ENCODE data around the gene ATE1. TPM values are rescaled to one million over a fixed set of nuclear protein-coding genes. Genes with fewer than 3 reads are reported as not detected.
"Not testable (repeated sequence)": the region's sequence is repeated elsewhere in the genome, so short reads cannot be mapped to it uniquely, and the experiment has no call there.

ATE1 gene
- total RNA-seq, 2 experiments from 2014 or later: 26.6 to 28.1 TPM

DNA sequence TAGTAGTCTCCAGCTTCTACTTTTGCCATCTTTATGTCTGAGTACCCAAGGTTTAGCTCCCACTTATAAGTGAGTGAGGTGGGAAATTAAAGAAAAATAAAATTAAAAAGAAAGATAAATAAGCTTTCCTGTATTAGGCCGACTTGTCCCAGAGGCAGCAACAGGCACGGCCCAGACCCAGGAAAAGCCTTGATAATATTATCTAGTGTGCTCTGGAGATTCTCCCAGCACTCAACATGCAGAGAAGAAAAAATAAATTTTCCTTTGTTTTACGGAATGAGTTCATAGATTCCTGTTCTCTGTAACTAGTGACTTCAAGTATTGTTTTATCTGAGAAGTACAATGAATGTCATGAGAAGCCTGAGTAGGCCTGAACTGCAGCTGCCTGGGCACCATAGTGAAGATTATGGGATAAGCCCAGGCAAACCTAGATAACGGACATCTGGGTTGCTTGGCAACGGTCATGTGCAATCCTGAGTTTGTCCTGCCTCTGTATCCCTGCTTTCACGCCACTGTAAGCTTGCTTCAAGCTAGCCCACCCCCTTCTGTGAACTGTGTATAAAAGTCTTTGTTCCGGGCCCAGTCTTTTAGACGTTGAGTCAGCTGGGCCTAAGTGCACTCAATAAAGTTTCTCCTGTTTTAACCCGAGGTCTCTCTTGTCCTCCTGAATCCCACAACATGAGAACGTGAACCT lies 6.4 kb downstream of the ATE1 start:
- Mint-ChIP-seq H3K27me3 (no peaks in the 10 kb centered on the region), H3K9me3 (ENCODE audit: low read depth) (no peaks in the 10 kb centered on the region), H3K36me3 (peaks cover 23% of the 10 kb centered on the region), H3K4me3 (no peak overlapping the region), H3K4me1 (peaks cover 8% of the 10 kb centered on the region), H3K27ac (no peak overlapping the region)
- DNase-seq (no peak), ATAC-seq (no peak)
- CTCF ChIA-PET: no interaction called here

DNA sequence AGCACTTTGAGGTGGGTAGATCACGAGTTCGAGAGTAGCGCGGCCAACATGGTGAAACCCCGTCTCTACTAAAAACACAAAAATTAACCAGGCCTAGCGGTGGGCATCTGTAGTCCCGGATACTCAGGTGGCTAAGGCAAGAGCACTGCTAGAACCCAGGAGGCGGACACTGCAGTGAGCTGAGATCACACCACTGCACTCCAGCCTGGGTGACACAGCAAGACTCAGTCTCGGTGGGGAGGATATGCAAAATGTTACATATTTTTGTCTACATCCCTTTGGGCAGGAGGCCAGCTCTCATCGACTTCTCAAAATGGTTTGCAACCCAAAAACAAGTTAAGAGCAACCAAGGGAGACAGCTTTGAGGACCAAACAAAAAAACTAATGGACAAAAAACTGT lies 8.2 kb downstream of the ATE1 start:
- Mint-ChIP-seq H3K36me3 (peaks cover 29% of the 10 kb centered on the region), H3K4me3 (no peak overlapping the region), H3K4me1 (peaks cover 4% of the 10 kb centered on the region), H3K27ac (no peak overlapping the region), H3K27me3 (no peaks in the 10 kb centered on the region), H3K9me3 (ENCODE audit: low read depth) (no peaks in the 10 kb centered on the region)
- DNase-seq: no peak
- no peak for ATAC-seq
- CTCF ChIA-PET: interaction anchor here (0.6 kb wide), 1 partner anchor 185 kb away, joined by 3 read pairs; no protein-coding TSS in a partner anchor

DNA sequence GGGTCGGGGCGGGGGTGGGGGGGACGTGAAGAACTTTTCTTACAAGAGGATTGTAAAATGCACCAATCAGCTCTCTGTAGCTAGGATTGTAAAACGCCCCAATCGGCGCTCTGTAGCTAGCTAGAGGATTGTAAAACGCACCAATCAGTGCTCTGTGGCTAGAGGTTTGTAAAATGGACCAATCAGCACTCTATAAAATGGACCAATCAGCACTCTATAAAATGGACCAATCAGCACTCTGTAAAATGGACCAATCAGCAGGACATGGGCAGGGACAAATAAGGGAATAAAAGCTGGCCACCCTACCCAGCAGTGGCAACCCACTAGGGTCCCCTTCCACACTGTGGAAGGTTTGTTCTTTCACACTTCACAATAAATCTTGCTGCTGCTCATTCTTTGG lies 9.0 kb downstream of the ATE1 start:
- H3K4me3 Mint-ChIP-seq; H3K9me3 Mint-ChIP-seq (ENCODE audit: low read depth); H3K27ac Mint-ChIP-seq; CTCF ChIA-PET; ATAC-seq; H3K27me3 Mint-ChIP-seq; DNase-seq; H3K4me1 Mint-ChIP-seq: not testable (repeated sequence)
- H3K36me3 Mint-ChIP-seq: peaks cover 31% of the 10 kb centered on the region

DNA sequence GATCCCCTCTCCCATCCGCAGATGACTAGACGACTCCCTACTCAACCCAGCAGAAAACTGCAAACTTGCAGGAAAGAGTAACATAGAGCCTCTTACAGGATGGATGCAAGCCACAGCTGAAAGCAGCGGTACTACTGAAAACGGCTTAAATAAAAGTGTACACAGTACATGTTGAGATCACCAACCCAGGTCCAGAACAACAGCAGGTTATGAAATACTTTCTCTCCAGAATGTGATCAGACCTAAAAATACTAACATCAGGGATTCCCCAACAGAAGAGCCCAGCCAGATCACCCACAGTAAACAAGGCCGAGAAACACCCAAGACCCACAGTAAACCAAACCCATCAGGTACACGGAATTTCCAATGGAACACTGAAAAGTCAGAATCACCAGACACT lies 13.2 kb downstream of the ATE1 start:
- Mint-ChIP-seq H3K9me3 (ENCODE audit: low read depth) (no peaks in the 10 kb centered on the region), H3K27me3 (no peaks in the 10 kb centered on the region), H3K4me1 (peaks cover 10% of the 10 kb centered on the region), H3K36me3 (peaks cover 44% of the 10 kb centered on the region), H3K27ac (no peak overlapping the region), H3K4me3 (no peak overlapping the region)
- CTCF ChIA-PET: no interaction called here
- no peak for DNase-seq
- no peak for ATAC-seq

DNA sequence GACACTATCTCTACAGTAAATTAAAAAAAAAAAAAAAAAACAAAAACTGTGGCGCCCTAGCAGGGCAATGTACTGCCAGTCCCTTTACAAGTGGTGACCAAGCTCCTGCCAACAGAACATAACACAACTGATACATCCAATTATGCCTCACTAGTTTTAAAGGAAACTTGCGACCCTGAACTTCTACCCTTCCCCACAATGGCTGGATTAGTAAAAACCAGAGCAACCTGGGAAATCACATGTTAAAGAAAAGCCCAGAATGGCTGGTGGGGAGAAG lies 16.5 kb downstream of the ATE1 start:
- ATAC-seq: no peak
- H3K36me3 Mint-ChIP-seq: peaks cover 33% of the 10 kb centered on the region

GRCh38 chr10:121910673-121911420 lies 17.0 kb downstream of the ATE1 start:
- Mint-ChIP-seq H3K9me3 (ENCODE audit: low read depth) (no peaks in the 10 kb centered on the region), H3K4me3 (no peak overlapping the region), H3K27ac (no peak overlapping the region), H3K4me1 (peaks cover 6% of the 10 kb centered on the region), H3K36me3 (peaks cover 33% of the 10 kb centered on the region), H3K27me3 (no peaks in the 10 kb centered on the region)
- DNase-seq: no peak
- peak; percentile 45 for ATAC-seq
- CTCF ChIA-PET: interaction anchor here (0.7 kb wide), 1 partner anchor 503 kb away, joined by 4 read pairs; no protein-coding TSS in a partner anchor

More for the DNA sequence above, 16.5 kb downstream of the ATE1 start:
- Mint-ChIP-seq H3K4me3 (no peak overlapping the region), H3K27ac (no peak overlapping the region), H3K4me1 (peaks cover 6% of the 10 kb centered on the region), H3K9me3 (ENCODE audit: low read depth) (no peaks in the 10 kb centered on the region), H3K27me3 (no peaks in the 10 kb centered on the region)
- DNase-seq: no peak
- CTCF ChIA-PET: interaction anchor here (0.7 kb wide), 1 partner anchor 503 kb away, joined by 4 read pairs; no protein-coding TSS in a partner anchor

DNA sequence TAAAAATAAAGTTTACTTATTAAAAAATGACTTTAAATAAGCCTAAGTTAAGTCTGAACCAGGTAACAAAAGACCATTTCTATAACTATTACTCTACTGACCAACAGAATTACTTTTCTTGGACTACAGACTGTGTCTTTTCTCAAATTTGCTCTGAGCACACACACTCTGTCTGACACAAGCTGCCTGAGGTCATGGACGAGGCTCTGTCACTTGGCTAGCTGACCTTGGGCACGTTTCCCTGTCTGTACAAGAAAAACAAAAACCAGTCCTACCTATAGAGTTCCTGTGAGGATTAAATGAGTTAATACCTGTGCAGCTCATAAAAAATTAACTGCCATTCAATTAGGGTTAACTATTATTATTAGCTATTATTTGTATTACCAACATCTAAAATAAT lies 22.9 kb downstream of the ATE1 start:
- H3K27ac Mint-ChIP-seq: no peak overlapping the region
- CTCF ChIA-PET: interaction anchor here (0.5 to 0.9 kb wide), 3 partner anchors 21 to 956 kb away, joined by 3 to 5 read pairs (median 4); no protein-coding TSS in a partner anchor
- DNase-seq (no peak), ATAC-seq (no peak)
- H3K4me3 Mint-ChIP-seq: no peak overlapping the region
- H3K36me3 Mint-ChIP-seq: peaks cover 7% of the 10 kb centered on the region
- H3K9me3 Mint-ChIP-seq (ENCODE audit: low read depth): no peaks in the 10 kb centered on the region
- no peaks in the 10 kb centered on the region for H3K27me3 Mint-ChIP-seq
- H3K4me1 Mint-ChIP-seq: peaks cover 3% of the 10 kb centered on the region

GRCh38 chr10:121900443-121901174 lies 27.2 kb downstream of the ATE1 start:
- Mint-ChIP-seq H3K36me3 (peaks cover 13% of the 10 kb centered on the region), H3K27me3 (no peaks in the 10 kb centered on the region), H3K4me1 (peaks cover 3% of the 10 kb centered on the region), H3K4me3 (no peak overlapping the region), H3K27ac (no peak overlapping the region), H3K9me3 (ENCODE audit: low read depth) (no peaks in the 10 kb centered on the region)
- CTCF ChIA-PET: interaction anchor here (0.8 to 1.9 kb wide), 15 partner anchors 9 to 952 kb away, joined by 3 to 16 read pairs (median 4); no protein-coding TSS in a partner anchor
- DNase-seq: no peak
- peak; percentile 77 for ATAC-seq

DNA sequence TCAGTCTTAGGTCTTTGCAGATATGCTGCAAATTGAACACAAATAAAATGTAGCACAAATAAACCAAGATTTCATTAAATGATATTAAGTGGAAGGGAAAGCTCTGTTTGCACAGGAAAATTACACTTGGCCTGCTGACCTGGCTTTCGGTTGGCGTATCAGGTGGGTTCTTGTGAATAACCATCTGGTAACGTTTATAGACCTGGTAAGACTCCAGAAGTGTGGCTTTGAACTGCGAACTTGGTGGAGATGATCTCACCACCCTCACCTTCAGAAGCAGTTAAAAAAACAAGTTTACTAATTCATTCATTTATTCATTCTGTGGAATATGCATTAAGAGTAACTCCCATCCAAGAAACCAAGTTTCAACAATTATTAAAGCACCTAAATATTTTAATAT lies 28.1 kb downstream of the ATE1 start:
- Mint-ChIP-seq H3K27me3 (no peaks in the 10 kb centered on the region), H3K4me3 (no peak overlapping the region), H3K4me1 (peaks cover 3% of the 10 kb centered on the region), H3K36me3 (peaks cover 14% of the 10 kb centered on the region), H3K9me3 (ENCODE audit: low read depth) (no peaks in the 10 kb centered on the region), H3K27ac (no peak overlapping the region)
- no peak for DNase-seq
- no peak for ATAC-seq
- CTCF ChIA-PET: interaction anchor here (1.0 to 1.9 kb wide), 5 partner anchors 13 to 75 kb away, joined by 3 to 10 read pairs (median 5); partner anchors contain the start of gene ATE1

- Mint-ChIP-seq H3K27me3 (no peaks in the 10 kb centered on the region), H3K36me3 (peaks cover 7% of the 10 kb centered on the region), H3K27ac (no peak overlapping the region), H3K4me3 (no peak overlapping the region), H3K4me1 (no peaks in the 10 kb centered on the region), H3K9me3 (ENCODE audit: low read depth) (no peaks in the 10 kb centered on the region)
- CTCF ChIA-PET: interaction anchor here (2.5 kb wide), 1 partner anchor 10 kb away, joined by 16 read pairs; no protein-coding TSS in a partner anchor
- ATAC-seq (no peak), DNase-seq (no peak)
These were observed 36.7 kb downstream of the ATE1 start for GRCh38 chr10:121891103-121891502.

- ATAC-seq (no peak), DNase-seq (no peak)
- H3K36me3 Mint-ChIP-seq: peaks cover 3% of the 10 kb centered on the region
- H3K9me3 Mint-ChIP-seq (ENCODE audit: low read depth): no peaks in the 10 kb centered on the region
- H3K27ac Mint-ChIP-seq: no peak overlapping the region
- H3K4me1 Mint-ChIP-seq: no peaks in the 10 kb centered on the region
- no peak overlapping the region for H3K4me3 Mint-ChIP-seq
- no peaks in the 10 kb centered on the region for H3K27me3 Mint-ChIP-seq
- CTCF ChIA-PET: no interaction called here
These were observed 38.6 kb downstream of the ATE1 start for GRCh38 chr10:121889212-121889611.

DNA sequence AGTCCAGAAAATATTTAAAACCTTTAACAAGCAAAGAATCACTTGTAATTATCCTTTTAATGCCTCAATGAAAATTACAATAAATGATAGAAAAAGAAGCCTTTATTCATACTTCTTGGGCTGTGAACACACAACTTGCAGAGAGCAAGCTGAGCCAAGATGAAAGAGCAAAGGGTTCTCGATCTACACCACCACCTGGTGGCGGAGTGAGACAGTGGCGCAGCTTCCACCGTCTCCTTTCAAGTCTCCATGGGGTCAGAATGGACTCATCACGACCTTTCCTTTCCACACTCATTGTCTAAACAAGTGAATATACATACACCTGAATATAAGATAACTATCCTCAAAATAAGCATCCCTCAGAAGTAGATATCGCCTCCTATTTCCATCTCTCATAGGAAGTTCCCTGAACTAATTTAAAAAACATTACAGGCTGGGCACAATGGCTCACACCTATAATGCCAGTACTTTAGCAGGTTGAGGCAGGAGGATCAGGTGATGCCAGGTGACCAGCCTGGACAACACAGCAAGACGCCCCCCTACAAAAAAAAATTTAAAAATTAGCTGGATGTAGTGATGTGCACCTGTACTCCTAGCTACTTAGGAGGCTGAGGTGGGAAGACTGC lies 40.7 kb downstream of the ATE1 start:
- DNase-seq: peak; percentile 61
- Mint-ChIP-seq H3K4me1 (no peaks in the 10 kb centered on the region), H3K27ac (no peak overlapping the region), H3K9me3 (ENCODE audit: low read depth) (no peaks in the 10 kb centered on the region), H3K4me3 (no peak overlapping the region), H3K36me3 (peaks cover 3% of the 10 kb centered on the region), H3K27me3 (no peaks in the 10 kb centered on the region)
- ATAC-seq: peak; percentile 68
- CTCF ChIA-PET: interaction anchor here (1.2 to 3.3 kb wide), 8 partner anchors 10 to 938 kb away, joined by 3 to 23 read pairs (median 4); no protein-coding TSS in a partner anchor

DNA sequence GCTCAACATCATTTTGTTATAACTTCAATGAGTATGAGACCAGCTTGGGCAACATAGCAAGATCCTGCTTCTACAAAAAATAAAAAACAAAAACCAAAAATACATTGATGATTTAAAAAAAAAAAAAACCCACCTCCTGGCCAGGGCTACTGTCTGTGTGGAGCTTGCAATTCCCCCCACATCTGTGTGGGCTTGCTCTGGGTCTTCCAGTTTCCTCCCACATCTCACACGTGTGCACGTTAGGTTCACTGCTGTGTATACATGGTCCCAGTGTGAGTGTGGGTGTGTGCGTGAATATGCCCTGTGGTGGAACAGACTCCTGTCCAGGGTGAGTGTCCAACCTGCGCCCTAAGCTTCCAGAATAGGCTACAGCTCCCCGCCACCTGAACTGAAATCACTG lies 41.6 kb downstream of the ATE1 start:
- Mint-ChIP-seq H3K27me3 (no peaks in the 10 kb centered on the region), H3K27ac (no peak overlapping the region), H3K9me3 (ENCODE audit: low read depth) (no peaks in the 10 kb centered on the region), H3K4me3 (no peak overlapping the region), H3K36me3 (peaks cover 2% of the 10 kb centered on the region), H3K4me1 (no peaks in the 10 kb centered on the region)
- ATAC-seq (no peak), DNase-seq (no peak)
- CTCF ChIA-PET: interaction anchor here (1.0 to 3.3 kb wide), 7 partner anchors 9 to 937 kb away, joined by 3 to 23 read pairs (median 4); no protein-coding TSS in a partner anchor

Measured in activated CD8-positive, alpha-beta memory T cell treated with anti-CD3 and anti-CD28 coated beads, Interleukin-2, amount 10 ng/mL, durations not matched to agents 7 days and 5 days (primary cell).